ENCODE data around the gene TCP11L2. TPM values are rescaled to one million over a fixed set of nuclear protein-coding genes. Genes with fewer than 3 reads are reported as not detected.

TCP11L2 gene
- total and polyA plus RNA-seq, 2 of the 13 experiments (the other 11 are each of a cell fraction or from before 2014, with no cell fraction given), result 4.6 to 24.1 TPM

- TF ChIP-seq ZBTB40 (IDR thresholded peaks at IDR 0.05) (no peak), ZBTB40 (CRISPR knock-in tag; IDR thresholded peaks at IDR 0.05) (no peak), BATF2 (CRISPR knock-in tag; IDR thresholded peaks at IDR 0.05) (no peak), ZNF552 (CRISPR knock-in tag; IDR thresholded peaks at IDR 0.05; ENCODE audit: borderline replicate concordance) (no peak), ZNF713 (CRISPR knock-in tag; IDR thresholded peaks at IDR 0.05) (no peak), RCOR2 (CRISPR knock-in tag; IDR thresholded peaks at IDR 0.05) (no peak), ARNT (IDR thresholded peaks at IDR 0.05) (no peak), ZNF577 (CRISPR knock-in tag; IDR thresholded peaks at IDR 0.05; ENCODE audit: borderline replicate concordance, low read depth) (no peak), WIZ (CRISPR knock-in tag; IDR thresholded peaks at IDR 0.05) (no peak), KAT2B (IDR thresholded peaks at IDR 0.05; ENCODE audit: borderline replicate concordance, low read depth, low read length) (no peak), TRAFD1 (CRISPR knock-in tag; IDR thresholded peaks at IDR 0.05; ENCODE audit: borderline replicate concordance) (no peak), NR0B2 (CRISPR knock-in tag; IDR thresholded peaks at IDR 0.05) (no peak), SALL1 (CRISPR knock-in tag; IDR thresholded peaks at IDR 0.05) (peak; percentile 59), POLR2A (IDR thresholded peaks at IDR 0.05; ENCODE audit: insufficient read depth in 1 of 2, low read depth in 2 of 2, low read length in 2 of 2) (0 out of 4 replicates have a peak, but pooled peaks of 1 of the 2 experiments have one; percentile 15), ARNT2 (CRISPR knock-in tag; IDR thresholded peaks at IDR 0.05; ENCODE audit: low read depth) (no peak), TBX3 (IDR thresholded peaks at IDR 0.05; ENCODE audit: borderline replicate concordance) (no peak), ZNF781 (CRISPR knock-in tag; IDR thresholded peaks at IDR 0.05; ENCODE audit: borderline replicate concordance, not compliant biosample characterization) (no peak)
Measured at GRCh38 chr12:106301611-106302321, 767 bp upstream of the TCP11L2 start (continued).
